GM19372 (cell line): Measurements from ENCODE around the gene EDDM3A.
"Not testable (repeated sequence)": the region's sequence is repeated elsewhere in the genome, so short reads cannot be mapped to it uniquely, and the experiment has no call there.

ENCODE experiments used
- ATAC-seq: cut with Tn5 transposase; IDR thresholded peaks from one replicate; pipeline ENCODE4 v1.9.1; 2021; ENCODE audit warnings: mild to moderate bottlenecking, low read depth, moderate library complexity; ENCODE audit not compliant: unreplicated experiment

Gene EDDM3A

DNA sequence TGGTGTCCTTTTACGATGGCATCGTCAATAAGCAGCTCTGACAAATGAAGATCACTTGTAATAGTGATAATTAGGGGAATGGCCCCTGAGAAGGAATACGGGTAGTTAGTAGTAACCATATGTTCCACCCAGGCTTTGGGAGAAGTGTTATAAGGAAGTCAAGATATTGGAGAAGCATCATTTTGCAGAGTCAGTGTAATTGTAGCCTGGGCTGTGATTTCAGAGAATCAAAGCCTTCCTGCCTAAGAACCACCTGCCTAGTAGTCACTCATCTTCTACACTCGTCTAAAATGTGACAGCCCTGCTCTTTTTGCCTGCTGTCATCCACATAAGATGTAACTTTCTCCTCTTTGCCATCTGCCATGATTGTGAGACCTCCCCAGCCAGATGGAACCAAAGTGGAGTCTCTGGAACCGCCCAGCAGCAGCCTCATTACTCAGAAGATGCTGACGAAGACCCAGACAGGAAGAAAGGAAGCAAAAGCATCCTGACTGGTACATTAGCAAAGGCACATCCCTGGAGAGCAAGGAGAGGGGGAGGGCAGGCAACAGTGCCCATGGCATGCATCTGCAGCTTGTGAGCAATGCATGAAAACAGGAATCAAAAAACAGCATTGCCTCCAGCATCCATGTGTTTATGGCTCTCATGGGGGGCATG is 12.6 kb upstream of the EDDM3A start:
- no peak for ATAC-seq

DNA sequence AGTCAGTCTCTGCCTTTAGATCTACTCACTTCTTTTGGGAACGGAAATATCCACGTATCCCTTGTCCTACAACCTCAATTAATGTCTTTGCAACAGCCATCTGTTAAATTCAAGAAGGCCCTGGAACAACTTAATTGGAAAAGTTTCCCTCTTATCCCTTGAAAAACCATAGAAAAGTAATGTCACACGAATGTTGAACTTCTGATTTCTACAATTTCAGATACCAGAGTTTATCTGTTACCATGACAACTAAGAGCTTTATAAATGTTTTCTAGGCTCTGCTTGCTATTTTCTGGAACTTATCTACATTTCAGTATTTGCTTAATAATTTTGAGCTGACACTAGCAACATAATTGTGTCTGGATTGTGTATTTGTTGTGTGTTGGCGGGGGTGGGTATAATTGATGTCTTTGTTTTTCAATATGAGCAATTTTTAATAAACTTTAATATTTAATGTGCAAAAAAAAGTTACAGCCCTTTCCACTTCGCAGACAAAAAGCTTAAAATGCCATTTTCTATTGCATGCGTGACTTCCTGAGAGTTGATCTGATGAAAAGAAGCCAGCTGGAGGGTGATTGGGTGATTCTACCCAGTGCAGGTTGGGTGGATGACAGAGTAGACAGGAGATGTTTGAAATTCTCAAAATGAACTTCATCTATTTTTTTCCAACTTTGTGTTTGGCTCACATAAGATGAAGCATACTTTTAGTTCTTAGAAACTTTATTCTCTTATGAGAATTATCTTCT is 11.8 kb upstream of the EDDM3A start:
- ATAC-seq, result no peak

DNA sequence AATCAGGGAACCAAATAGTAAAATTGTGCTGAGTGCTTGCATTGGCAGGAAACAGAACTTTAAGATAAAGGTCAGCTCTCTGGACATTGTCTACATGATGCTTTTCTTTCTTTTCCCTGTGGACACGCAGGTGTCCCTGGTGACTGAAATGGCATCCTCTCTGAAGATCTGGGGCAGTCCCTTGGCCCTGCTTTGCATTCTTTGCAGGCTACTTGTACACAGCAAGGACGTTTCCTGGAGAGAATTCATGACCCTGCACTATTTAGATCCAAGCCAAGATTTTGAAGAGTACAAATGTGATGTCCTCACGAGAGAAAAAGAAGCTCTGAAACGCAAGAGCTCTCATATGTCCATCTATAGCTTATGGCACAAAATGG is 11.3 kb upstream of the EDDM3A start:
- no peak for ATAC-seq

DNA sequence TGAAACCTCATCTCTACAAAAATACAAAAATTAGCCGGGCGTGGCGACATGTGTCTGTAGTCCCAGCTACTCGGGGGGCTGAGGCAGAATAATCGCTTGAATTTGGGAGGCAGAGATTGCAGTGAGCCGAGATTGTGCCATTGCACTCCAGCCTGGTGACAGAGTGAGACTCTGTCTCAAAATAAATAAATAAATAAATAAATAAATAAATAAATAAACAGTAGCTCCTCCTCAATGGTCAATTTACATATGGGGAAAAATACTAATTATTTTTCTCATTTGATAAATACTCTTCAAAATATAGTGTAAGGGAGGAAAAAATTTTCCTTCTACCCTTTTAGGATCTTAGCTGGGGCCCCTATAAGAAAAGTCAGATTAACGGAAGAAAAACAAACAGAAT is 7.4 kb upstream of the EDDM3A start:
- not testable (repeated sequence) for ATAC-seq

DNA sequence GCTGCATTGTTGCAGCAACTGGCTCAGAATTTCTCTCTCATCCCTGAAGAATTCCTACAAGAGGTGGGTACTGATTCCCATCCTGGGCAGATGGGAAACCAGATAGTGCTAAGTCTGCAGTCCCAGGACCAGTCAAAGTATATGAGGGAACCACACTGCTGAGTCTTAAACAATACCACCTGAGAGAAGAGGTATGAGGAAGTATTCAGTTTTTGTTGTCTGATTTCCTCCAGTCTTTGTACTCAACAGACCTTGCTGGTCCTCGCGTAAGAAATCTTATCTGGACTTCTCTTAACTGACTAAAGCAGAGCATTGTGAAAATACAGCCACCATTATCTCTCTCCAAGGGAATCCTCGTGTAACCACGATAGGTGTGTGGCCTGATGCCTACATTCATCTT is 3.6 kb upstream of the EDDM3A start:
- ATAC-seq, result no peak

DNA sequence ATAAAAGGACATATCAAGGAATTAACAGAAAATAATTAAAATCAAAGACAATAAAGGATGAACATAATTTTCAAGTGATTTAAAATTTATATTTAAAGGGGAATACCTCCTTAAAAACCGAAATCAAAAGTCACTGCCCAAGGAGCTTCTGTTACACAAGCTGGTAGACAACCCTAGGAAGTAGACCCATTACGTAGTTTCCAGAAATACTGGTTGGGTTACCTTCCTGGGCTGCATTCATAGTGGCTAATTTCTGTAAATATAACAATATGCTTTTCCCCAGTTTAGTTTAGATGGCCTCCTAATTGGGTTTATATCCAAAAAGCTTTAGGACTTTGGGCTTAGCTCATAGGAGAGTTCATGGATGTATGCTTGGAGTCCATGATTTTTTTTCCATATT is 2.1 kb upstream of the EDDM3A start:
- ATAC-seq, result no peak

DNA sequence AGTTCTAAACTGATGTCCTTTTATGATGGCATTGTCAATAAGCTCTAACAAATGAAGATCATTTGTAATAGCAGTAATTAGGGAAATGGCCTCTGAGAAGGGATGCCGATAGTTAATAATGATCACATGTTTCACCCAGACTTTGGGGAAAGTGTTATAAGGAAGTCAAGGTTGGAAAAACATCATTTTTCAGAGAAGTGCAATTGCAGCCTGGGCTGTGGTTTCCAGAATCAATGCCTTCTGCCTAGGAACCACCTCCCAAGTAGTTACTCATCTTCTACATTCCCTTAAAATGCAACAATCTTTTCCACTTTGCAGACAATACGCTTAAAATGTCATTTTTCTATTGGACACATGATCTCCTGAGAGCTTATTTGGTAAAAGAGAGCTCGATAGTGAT is 879 bp downstream of the EDDM3A start:
- no peak for ATAC-seq

DNA sequence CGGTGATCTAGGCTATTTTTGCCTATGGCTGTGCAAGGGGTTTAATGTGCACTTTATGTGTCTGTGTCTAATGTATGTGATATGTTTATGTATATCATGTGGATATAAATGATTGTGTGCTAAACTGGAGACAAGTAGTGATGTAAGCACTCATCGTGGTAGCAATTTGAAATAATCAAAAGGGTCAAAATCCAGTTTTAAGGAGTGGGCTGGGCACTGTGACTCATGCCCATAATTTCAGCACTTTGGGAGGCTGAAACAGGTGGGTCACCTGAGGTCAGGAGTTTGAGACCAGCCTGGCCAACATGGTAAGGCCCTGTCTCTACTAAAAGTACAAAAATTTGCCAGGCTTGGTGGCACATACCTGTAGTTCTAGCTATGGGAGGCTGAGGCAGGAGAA is 2.8 kb downstream of the EDDM3A start:
- no peak for ATAC-seq

DNA sequence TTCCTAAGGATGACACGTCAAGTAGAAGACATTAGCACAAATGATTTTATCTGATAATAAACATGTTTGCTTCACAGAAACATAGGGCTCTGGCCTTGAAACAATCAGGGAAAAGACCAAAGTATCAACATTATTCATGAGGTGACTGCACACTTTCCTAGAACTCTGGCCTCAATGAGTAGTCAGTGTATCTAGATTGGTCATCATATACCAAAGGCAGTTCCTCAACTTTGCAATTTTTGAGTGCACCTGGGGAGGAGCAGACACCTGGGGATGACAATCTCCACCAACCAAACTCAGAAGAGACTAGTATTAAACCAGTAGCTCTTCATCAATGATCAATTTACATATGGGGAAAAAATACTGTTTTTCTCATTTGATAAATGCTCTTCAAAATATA is 4.5 kb downstream of the EDDM3A start:
- ATAC-seq, result no peak

DNA sequence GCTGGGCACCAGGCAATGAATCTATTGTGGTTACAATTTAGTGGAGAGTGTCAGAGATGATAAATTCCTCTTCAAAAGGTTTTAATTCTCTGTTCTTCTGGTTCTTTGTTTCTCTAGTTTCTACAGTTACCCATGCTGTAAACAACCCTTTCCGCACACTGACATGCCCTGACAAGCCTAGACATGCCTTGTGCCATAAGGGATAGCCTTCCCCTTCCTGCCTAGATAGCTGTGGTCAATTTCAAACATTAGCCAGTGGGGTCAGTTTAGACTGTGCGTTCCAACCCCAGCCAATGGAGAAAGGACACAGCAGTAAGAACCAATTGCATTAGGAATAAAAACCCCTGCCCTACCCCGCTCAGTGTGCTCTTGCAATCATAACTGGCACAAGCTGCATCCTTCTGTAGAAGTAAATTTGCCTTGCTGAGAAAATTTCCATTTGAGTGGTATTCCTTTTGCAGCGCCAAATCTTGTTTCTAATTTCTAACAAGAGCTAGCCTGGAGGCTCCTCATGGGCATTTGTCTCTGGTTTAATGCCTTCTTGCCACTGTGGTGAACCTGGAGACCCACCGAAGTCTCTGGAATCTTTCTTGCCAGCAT is 6.4 kb downstream of the EDDM3A start:
- ATAC-seq, result no peak

DNA sequence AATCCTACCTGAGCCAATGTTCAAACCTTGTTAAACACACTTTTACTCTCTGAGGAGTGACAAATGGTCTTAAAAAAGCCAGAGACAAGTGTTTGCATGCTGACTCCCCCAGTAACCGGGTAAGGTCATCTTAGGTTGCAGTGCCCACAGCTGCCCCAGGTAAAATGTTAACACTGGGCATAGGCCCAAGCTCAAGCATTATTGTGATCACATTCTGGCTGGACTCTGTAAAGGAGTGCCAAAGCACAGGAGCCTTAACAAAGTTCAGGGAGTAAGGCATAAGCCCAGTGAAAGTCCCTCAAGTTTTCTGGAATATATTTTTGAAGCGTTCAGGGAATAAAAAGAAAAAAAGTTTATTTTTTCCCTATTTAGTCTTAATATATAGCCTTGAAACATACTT is 8.6 kb downstream of the EDDM3A start:
- no peak for ATAC-seq

DNA sequence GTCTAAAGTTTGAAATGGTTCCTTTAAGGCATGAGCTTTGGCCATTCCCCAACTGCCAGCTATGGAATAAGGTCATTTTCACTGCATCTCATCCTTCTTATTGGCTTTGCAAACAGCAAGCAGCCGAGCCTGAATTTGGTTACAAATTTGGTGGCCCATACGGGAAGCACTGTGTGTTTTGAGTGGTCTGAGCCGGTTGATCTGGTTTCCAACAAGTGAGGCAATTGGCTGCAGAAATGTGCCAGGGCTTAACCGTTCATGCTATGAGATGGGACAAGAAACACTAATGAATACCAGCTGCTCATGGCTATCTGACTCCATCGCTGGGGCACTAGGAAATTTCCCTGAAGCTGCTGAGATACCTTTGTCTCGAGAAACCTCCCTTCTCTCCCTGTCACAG is 9.3 kb downstream of the EDDM3A start:
- ATAC-seq, result no peak

DNA sequence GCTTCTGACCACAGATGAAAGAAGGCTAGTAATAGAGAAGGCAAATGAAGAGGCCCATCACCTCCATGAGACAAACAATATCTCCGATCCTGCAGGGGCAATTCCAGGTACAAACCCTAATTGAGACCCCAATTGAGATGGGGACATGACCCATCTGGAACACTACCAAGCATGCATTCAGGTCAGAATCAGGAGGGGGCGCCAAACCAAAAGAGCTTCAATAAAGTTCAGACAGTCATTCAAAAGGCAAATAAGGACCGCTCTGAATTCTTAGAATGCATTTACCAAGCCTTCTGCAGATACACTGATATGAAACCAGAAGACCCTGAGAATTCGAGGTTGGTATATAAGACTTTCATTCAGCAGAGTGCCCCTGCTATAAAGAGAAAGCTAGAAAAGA is 12.3 kb downstream of the EDDM3A start:
- no peak for ATAC-seq

DNA sequence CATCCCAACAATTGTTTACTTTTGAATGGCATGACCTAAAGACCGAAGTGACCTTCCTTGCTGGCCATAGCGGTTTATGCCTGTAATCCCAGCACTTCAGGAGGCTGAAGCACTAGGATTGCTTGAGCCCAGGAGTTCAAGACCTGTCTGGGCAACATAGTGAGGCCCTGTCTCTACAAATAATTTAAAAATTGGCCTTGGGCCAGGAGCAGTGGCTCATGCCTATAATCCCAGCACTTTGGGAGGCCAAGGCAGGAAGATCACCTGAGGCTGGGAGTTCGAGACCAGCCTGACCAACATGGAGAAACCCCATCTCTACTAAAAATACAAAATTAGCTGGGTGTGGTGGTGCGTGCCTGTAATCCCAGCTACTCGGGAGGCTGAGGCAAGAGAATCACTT is 13.8 kb downstream of the EDDM3A start:
- ATAC-seq, result not testable (repeated sequence)

DNA sequence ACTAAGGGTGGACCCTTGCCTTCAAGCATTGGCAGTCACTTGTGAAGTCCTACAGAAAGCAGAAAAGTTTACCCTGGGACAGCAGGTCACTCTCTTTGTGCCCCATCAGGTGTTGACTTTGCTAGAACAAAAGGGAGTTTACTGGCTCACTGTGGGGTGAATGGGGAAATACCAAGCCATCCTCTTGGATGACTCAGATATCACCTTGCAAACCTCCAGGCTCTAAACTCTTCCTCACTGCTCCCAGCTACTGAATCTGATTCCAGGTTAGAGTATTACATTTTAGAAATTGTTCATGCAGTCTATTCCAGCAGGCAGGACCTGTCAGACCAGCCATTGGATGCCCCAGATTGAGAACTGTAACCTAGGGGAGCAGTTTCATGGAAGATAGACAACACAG is 15.3 kb downstream of the EDDM3A start:
- no peak for ATAC-seq

DNA sequence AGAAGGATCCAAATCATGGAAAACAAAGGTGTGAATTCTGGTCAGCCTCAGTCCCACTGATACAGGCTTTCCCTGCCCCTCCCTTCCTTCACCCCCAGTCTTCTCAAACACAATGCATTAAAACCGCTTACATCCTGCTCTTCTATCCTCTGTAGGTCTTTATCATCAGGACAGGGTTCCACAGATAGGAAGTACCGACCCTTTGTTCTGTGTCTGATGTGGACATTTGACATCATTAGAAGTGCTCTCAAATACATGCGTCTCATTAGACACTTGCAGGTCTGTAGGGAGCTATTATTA is 22.9 kb downstream of the EDDM3A start:
- no peak for ATAC-seq

DNA sequence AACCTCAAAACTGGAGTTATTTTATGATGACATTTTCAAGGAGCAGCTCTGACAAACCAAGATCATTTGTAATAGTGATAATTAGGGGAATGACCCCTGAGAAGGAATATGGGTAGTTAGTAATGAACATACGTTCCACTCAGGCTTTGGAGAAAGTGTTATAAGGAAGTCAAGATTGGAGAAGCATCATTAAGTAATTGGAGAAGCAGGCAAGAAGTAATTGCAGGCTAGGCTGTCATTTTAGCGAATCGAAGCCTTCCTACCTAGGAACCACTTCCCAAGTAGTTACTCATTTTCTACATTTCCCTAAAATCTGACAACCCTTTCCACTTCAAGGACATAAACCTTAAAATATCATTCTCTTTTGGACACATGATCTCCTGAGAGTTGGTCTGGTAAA is 23.7 kb downstream of the EDDM3A start:
- ATAC-seq, result no peak

DNA sequence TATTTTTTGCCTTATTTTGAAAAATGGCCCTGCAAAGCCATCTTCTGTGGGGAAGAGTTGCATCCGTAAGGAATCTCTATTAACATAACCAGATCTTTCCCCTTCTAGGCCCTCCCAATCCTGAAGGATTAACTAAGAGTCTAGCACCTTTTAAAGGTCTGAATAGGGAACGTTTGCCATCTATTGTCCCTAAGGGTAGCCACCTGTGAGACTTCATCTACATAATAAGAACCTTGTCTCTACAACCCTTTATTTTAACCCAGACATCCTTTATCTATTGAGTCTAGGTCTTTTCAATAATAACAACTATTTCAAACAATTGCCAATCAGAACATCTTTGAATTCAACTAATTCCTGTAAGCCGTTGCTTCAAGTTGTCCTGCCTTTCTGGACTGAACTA is 27.0 kb downstream of the EDDM3A start:
- ATAC-seq, result no peak

DNA sequence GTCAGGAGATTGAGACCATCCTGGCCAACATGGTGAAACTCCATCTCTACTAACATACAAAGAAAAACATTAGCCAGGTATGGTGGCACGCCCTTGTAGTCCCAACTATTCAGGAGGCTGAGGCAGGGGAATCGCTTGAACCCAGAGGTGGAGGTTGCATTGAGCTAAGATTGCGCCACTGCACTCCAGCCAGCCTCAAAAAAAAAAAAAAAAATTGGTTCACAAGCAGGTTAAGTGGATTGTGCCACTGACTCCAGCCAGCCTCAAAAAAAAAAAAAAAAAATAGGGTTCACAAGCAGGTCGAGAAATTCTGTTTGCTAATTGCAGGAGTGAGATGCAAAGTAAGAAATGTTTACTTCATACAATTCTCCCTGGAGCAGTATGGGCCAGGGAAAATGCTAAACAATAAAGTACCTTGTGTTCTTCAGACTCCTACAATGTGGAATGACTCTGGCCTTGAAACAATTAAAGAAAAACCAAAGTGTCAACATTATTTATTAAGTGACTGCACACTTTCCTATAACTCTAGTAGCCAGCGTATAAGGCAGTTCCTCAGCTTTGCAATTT is 28.7 kb downstream of the EDDM3A start:
- no peak for ATAC-seq

DNA sequence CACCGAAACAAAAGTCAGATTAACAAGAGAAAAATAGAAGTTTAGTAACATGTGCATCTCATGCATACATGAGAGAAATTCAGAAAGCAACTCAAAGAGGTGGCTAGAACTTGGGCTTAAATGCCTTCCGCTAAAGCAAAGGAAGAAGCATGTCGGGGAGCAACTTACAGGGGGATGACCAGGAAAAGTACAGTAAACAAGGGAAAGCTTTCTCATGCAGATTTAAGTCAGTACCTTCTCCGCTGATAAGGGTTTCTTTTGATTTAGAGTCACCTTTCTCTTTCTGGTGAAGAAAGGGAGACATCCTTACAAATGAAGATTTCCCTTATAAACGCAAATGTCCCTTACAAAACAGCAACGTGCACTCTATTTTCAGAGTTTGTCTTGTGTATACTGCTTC is 29.4 kb downstream of the EDDM3A start:
- ATAC-seq, result no peak

DNA sequence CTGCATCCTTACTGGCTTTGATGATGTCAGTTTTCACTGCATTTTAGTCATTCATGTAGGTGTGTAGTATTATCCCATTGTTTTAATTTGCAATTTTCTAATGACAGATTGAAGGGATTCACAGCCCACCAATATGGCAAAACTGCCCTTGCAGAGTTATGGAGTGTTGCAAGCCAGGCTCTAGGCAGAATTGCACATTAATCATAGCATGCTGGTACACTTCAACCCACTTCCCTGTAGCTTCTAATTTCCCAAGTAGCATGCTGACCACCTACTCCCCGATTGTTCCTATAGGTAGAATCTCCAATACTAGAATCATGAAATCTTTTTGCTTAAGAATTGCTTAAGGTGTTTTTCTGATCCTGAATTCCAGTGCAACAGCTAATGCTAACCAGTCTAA is 30.2 kb downstream of the EDDM3A start:
- no peak for ATAC-seq

DNA sequence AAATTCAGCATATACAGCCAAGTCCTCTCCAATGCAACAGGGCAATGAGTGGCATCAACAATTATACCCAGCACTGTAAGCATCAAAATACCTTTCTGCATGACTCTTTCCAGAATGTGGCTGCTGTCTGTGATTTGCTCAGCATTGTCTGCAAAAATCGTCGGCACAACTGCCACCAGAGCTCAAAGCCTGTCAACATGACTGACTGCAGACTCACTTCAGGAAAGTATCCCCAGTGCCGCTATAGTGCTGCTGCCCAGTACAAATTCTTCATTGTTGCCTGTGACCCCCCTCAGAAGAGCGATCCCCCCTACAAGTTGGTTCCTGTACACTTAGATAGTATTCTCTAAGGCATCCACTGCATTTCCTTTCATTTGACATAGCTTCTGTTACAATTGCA is 36.1 kb downstream of the EDDM3A start:
- ATAC-seq, result no peak
